Coronary artery (tissue), 2 donors: ENCODE results near the gene CCBE1.
"Not testable (repeated sequence)": the region's sequence is repeated elsewhere in the genome, so short reads cannot be mapped to it uniquely, and the experiment has no call there.

Experiments used
- DNase-seq: peaks from one replicate; pipeline ENCODE4 v3.0.0-alpha.2; 2017; ENCODE audit warnings: low spot score
- H3K27ac ChIP-seq, 2 donors: fragments of 200-600 bp; sonication (generic); one replicate each; pipeline ENCODE4 v1.5.1; 2016 to 2019
- H3K4me3 ChIP-seq: fragments of 200-600 bp; sonication (generic); 2 replicates; pipeline ENCODE4 v1.5.1; 2016; ENCODE audit warnings: mild to moderate bottlenecking, moderate library complexity
- CTCF ChIP-seq: fragments of 200-600 bp; sonication (generic); IDR thresholded peaks from one replicate; pipeline ENCODE4 v1.5.1; 2019; ENCODE audit warnings: antibody characterized with exemption

The CCBE1 gene

GRCh38 chr18:59697236-59697932 is at the start of gene CCBE1:
CCBE1 (minus strand) TSS chr18:59697423.
- TF ChIP-seq CTCF, result peak; percentile 69
- no peak for DNase-seq
- H3K27ac ChIP-seq, result no peak within 1 kb of the TSS
- H3K4me3 ChIP-seq, result peak within 1 kb of the TSS; percentile 57

- TF ChIP-seq CTCF, result no peak
- Histone ChIP-seq H3K27ac (no peak overlapping the region), H3K4me3 (no peak overlapping the region)
- no peak for DNase-seq
Observed at GRCh38 chr18:59744271-59744721, 47.1 kb upstream of the CCBE1 start.

- Histone ChIP-seq H3K4me3 (no peak overlapping the region), H3K27ac (no peak overlapping the region)
- DNase-seq, result no peak
- no peak for TF ChIP-seq CTCF
Observed at GRCh38 chr18:59743566-59743965, 46.3 kb upstream of the CCBE1 start.

- no peak for DNase-seq
Observed at GRCh38 chr18:59742325-59743111, 45.3 kb upstream of the CCBE1 start.

GRCh38 chr18:59740141-59740540 is 42.9 kb upstream of the CCBE1 start:
- TF ChIP-seq CTCF, result no peak
- no peak overlapping the region for H3K27ac ChIP-seq
- no peak overlapping the region for H3K4me3 ChIP-seq
- no peak for DNase-seq

More at GRCh38 chr18:59742325-59743111, 45.3 kb upstream of the CCBE1 start:
- H3K27ac ChIP-seq, result no peak overlapping the region
- TF ChIP-seq CTCF, result no peak
- no peak overlapping the region for H3K4me3 ChIP-seq

- Histone ChIP-seq H3K27ac (no peak overlapping the region), H3K4me3 (no peak overlapping the region)
- no peak for DNase-seq
- TF ChIP-seq CTCF, result no peak
Observed at GRCh38 chr18:59737776-59738300, 40.6 kb upstream of the CCBE1 start.

- not testable (repeated sequence) for H3K27ac ChIP-seq, H3K4me3 ChIP-seq, DNase-seq
Observed at GRCh38 chr18:59737335-59737734, 40.1 kb upstream of the CCBE1 start.
